ENCODE measurements around the gene ANKRD34A. TPM values are rescaled to one million over a fixed set of nuclear protein-coding genes. Genes with fewer than 3 reads are reported as not detected.
A peak's percentile ranks its signal among the peaks of the same experiment; 100 is the strongest.

The ANKRD34A gene
- total and polyA plus RNA-seq, 2 of the 13 experiments (the other 11 are each of a cell fraction or from before 2014, with no cell fraction given): 0.05 to 0.07 TPM

- TF ChIP-seq KLF12 (CRISPR knock-in tag; IDR thresholded peaks at IDR 0.05; ENCODE audit: borderline replicate concordance) (0 out of 2 replicates have a peak, but pooled peaks have one; percentile 72), JUND (CRISPR knock-in tag; IDR thresholded peaks at IDR 0.05) (no peak), AHDC1 (CRISPR knock-in tag; IDR thresholded peaks at IDR 0.05; ENCODE audit: borderline replicate concordance) (no peak), ZNF331 (CRISPR knock-in tag; IDR thresholded peaks at IDR 0.05) (no peak), KLF9 (CRISPR knock-in tag; IDR thresholded peaks at IDR 0.05; ENCODE audit: low read depth) (no peak), ATAD3A (CRISPR knock-in tag; IDR thresholded peaks at IDR 0.05) (no peak), AKNA (CRISPR knock-in tag; IDR thresholded peaks at IDR 0.05; ENCODE audit: borderline replicate concordance) (no peak), ASH2L (IDR thresholded peaks at IDR 0.05; ENCODE audit: insufficient read length, low read depth, low read length) (peak; percentile 66), BCL6 (CRISPR knock-in tag; IDR thresholded peaks at IDR 0.05) (0 out of 2 replicates have a peak, but pooled peaks have one; percentile 16), RARG (CRISPR knock-in tag; IDR thresholded peaks at IDR 0.05; ENCODE audit: low read depth) (no peak), MTF1 (CRISPR knock-in tag; IDR thresholded peaks at IDR 0.05) (no peak), ZNF772 (CRISPR knock-in tag; IDR thresholded peaks at IDR 0.05) (no peak), SKI (IDR thresholded peaks at IDR 0.05; ENCODE audit: partially characterized antibody) (peak; percentile 30), ZNF704 (CRISPR knock-in tag; IDR thresholded peaks at IDR 0.05; ENCODE audit: borderline replicate concordance) (no peak), ATF7-NPFF (CRISPR knock-in tag; IDR thresholded peaks at IDR 0.05; ENCODE audit: low read depth) (peak; percentile 66; the same call in 1 of the 2 replicates), HNRNPUL1 (IDR thresholded peaks at IDR 0.05; ENCODE audit: low read depth, low read length) (no peak), ZNF138 (CRISPR knock-in tag; IDR thresholded peaks at IDR 0.05; ENCODE audit: low read depth) (no peak)
These were observed 6.7 kb downstream of the ANKRD34A start, which contains the start of gene LIX1L (continued) for GRCh38 chr1:145957443-145958319.
